ENCODE measurements around the gene SEMA6D. TPM values are rescaled to one million over a fixed set of nuclear protein-coding genes. Genes with fewer than 3 reads are reported as not detected.

The SEMA6D gene
- total and polyA plus RNA-seq, 2 donors (not counting 3 experiments of a cell fraction or from before 2014, with no cell fraction given): 16.3 to 22.5 TPM

GRCh38 chr15:47769166-47769565, 51.9 kb downstream of the SEMA6D start:
- intact Hi-C loops (cut with micrococcal nuclease): no loop called here
- Histone ChIP-seq H3K4me2 (ENCODE audit: insufficient read depth, low read length) (no peak overlapping the region), H3K27ac (ENCODE audit: insufficient read depth, low read depth, low read length) (no peak overlapping the region), H4K20me1 (replicated peaks; ENCODE audit: control insufficient read depth, extremely low read depth, insufficient read depth, low read length) (no peaks in the 10 kb centered on the region), H3K4me3 (replicated peaks in 1 of 3; ENCODE audit: insufficient read depth in 1 of 3, low read depth in 1 of 3, low read length in 3 of 3) (no peak overlapping the region), H3K36me3 (ENCODE audit: control insufficient read depth in 2 of 2, extremely low read depth in 1 of 2, insufficient read depth in 2 of 2, low read length in 2 of 2) (peaks cover 13 to 28% of the 10 kb centered on the region in 2 experiments), H3K27me3 (ENCODE audit: control insufficient read depth in 2 of 2, insufficient read depth in 2 of 2, low read length in 2 of 2) (no peaks in the 10 kb centered on the region), H3K4me1 (ENCODE audit: control insufficient read depth, extremely low read depth, insufficient read depth, low read length) (no peaks in the 10 kb centered on the region), H3K9me1 (replicated peaks; ENCODE audit: control insufficient read depth, extremely low read depth, insufficient read depth, low read length) (no peaks in the 10 kb centered on the region), H3K9me3 (replicated peaks; ENCODE audit: control insufficient read depth, insufficient read depth, low read length) (no peaks in the 10 kb centered on the region), H3K9ac (replicated peaks; ENCODE audit: extremely low read depth, insufficient read depth, low read length) (no peak overlapping the region), H3K79me2 (ENCODE audit: control insufficient read depth, insufficient read depth, low read length) (no peaks in the 10 kb centered on the region), H2AFZ (ENCODE audit: low read depth, low read length) (no peak overlapping the region)
- dilution Hi-C loops (cut with MboI; ENCODE audit: extremely low pct_ligation_motif_present, low sequenced_read_pairs): no loop called here
- no peak for TF ChIP-seq MAX (IDR thresholded peaks at IDR 0.05; ENCODE audit: insufficient read depth, insufficient read length)
- TF ChIP-seq JUN (IDR thresholded peaks at IDR 0.05; ENCODE audit: borderline replicate concordance, insufficient read depth, insufficient read length, low read depth): no peak
- TF ChIP-seq FOS (IDR thresholded peaks at IDR 0.05; ENCODE audit: borderline replicate concordance, insufficient read depth, low read length): no peak
- FAIRE-seq (no peak), DNase-seq (ENCODE audit: low read depth, low spot score) (no peak)
- POLR2A ChIA-PET: no interaction called here
- no TSS peak for BruUV-seq (replicated peaks)
- CTCF ChIA-PET: no interaction called here

- dilution Hi-C loops (cut with MboI; ENCODE audit: extremely low pct_ligation_motif_present, low sequenced_read_pairs): no loop called here
Observed at GRCh38 chr15:47773143-47773542, 55.8 kb downstream of the SEMA6D start.

More at GRCh38 chr15:47773143-47773542, 55.8 kb downstream of the SEMA6D start:
- no peaks in the 10 kb centered on the region for H3K79me2 ChIP-seq (ENCODE audit: control insufficient read depth, insufficient read depth, low read length)
- FAIRE-seq: no peak
- no peak overlapping the region for H3K4me2 ChIP-seq (ENCODE audit: insufficient read depth, low read length)
- no peaks in the 10 kb centered on the region for H3K9me1 ChIP-seq (replicated peaks; ENCODE audit: control insufficient read depth, extremely low read depth, insufficient read depth, low read length)
- CTCF ChIA-PET: no interaction called here
- no peaks in the 10 kb centered on the region for H4K20me1 ChIP-seq (replicated peaks; ENCODE audit: control insufficient read depth, extremely low read depth, insufficient read depth, low read length)
- intact Hi-C loops (cut with micrococcal nuclease): loop anchor here (10.0 kb wide), 1 partner anchor 398 kb away; no protein-coding TSS in a partner anchor
- no peaks in the 10 kb centered on the region for H3K4me1 ChIP-seq (ENCODE audit: control insufficient read depth, extremely low read depth, insufficient read depth, low read length)
- POLR2A ChIA-PET: no interaction called here
- H3K9me3 ChIP-seq (replicated peaks; ENCODE audit: control insufficient read depth, insufficient read depth, low read length): no peaks in the 10 kb centered on the region
- H3K36me3 ChIP-seq (ENCODE audit: control insufficient read depth in 2 of 2, extremely low read depth in 1 of 2, insufficient read depth in 2 of 2, low read length in 2 of 2): peaks cover 7 to 16% of the 10 kb centered on the region in 2 experiments
- H3K27ac ChIP-seq (ENCODE audit: insufficient read depth, low read depth, low read length): no peak overlapping the region
- no peak for DNase-seq (ENCODE audit: low read depth, low spot score)
- H3K27me3 ChIP-seq (ENCODE audit: control insufficient read depth in 2 of 2, insufficient read depth in 2 of 2, low read length in 2 of 2): no peaks in the 10 kb centered on the region
- H2AFZ ChIP-seq (ENCODE audit: low read depth, low read length): no peak overlapping the region
- BruUV-seq (replicated peaks): no TSS peak
- no peak overlapping the region for H3K4me3 ChIP-seq (replicated peaks in 1 of 3; ENCODE audit: insufficient read depth in 1 of 3, low read depth in 1 of 3, low read length in 3 of 3)
- TF ChIP-seq POLR2AphosphoS5 (IDR thresholded peaks at IDR 0.05; ENCODE audit: insufficient read depth, low read depth, low read length): no peak
- no peak for TF ChIP-seq FOS (IDR thresholded peaks at IDR 0.05; ENCODE audit: borderline replicate concordance, insufficient read depth, low read length)
- TF ChIP-seq CTCF (IDR thresholded peaks at IDR 0.05; ENCODE audit: extremely low read depth in 1 of 2, insufficient read depth in 1 of 2, low read depth in 1 of 2, low read length in 2 of 2): no peak
- TF ChIP-seq MAX (IDR thresholded peaks at IDR 0.05; ENCODE audit: insufficient read depth, insufficient read length): no peak
- TF ChIP-seq JUN (IDR thresholded peaks at IDR 0.05; ENCODE audit: borderline replicate concordance, insufficient read depth, insufficient read length, low read depth): no peak
- no peak for TF ChIP-seq MYC (IDR thresholded peaks at IDR 0.05; ENCODE audit: low read depth, low read length)
- no peak for TF ChIP-seq POLR2A (IDR thresholded peaks at IDR 0.05; ENCODE audit: low read depth, low read length)
- TF ChIP-seq GATA2 (IDR thresholded peaks at IDR 0.05; ENCODE audit: insufficient read depth, insufficient read length, low read depth, low read length): no peak
- no peak for TF ChIP-seq EZH2 (IDR thresholded peaks at IDR 0.05; ENCODE audit: borderline replicate concordance, low read depth, low read length, severe bottlenecking)
- no peak overlapping the region for H3K9ac ChIP-seq (replicated peaks; ENCODE audit: extremely low read depth, insufficient read depth, low read length)

Measured in endothelial cell of umbilical vein (primary cell).